ENCODE results near the gene DNM3. TPM values are rescaled to one million over a fixed set of nuclear protein-coding genes. Genes with fewer than 3 reads are reported as not detected.

DNM3 gene
- total RNA-seq, 1 donor from 2014 or later: 2.1 TPM

DNA sequence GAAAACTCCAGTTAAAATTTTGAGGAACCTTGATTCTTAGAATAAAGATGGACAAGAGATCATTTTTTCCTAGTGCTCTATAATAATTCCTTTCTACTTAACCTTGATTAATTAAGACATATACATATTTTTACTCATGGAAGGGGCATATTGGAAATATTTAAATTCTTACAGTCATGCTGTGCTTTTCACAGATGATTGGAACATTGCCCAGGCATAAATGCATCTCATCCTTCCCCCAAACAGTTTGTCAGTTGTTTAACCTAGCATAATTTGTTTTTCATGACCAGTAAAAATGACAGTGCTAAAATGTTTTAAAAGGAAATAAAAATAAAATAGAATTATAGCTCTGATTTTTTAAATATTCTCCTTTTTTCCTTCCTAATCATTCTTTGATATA, 140.0 kb downstream of the DNM3 start:
- TF ChIP-seq, protein P1, sequence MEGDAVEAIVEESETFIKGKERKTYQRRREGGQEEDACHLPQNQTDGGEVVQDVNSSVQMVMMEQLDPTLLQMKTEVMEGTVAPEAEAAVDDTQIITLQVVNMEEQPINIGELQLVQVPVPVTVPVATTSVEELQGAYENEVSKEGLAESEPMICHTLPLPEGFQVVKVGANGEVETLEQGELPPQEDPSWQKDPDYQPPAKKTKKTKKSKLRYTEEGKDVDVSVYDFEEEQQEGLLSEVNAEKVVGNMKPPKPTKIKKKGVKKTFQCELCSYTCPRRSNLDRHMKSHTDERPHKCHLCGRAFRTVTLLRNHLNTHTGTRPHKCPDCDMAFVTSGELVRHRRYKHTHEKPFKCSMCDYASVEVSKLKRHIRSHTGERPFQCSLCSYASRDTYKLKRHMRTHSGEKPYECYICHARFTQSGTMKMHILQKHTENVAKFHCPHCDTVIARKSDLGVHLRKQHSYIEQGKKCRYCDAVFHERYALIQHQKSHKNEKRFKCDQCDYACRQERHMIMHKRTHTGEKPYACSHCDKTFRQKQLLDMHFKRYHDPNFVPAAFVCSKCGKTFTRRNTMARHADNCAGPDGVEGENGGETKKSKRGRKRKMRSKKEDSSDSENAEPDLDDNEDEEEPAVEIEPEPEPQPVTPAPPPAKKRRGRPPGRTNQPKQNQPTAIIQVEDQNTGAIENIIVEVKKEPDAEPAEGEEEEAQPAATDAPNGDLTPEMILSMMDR (IDR thresholded peaks at IDR 0.05): no peak
- Mint-ChIP-seq H3K27ac (no peak overlapping the region), H3K36me3 (ENCODE audit: low read depth) (no peaks in the 10 kb centered on the region), H3K9me3 (peaks cover 2% of the 10 kb centered on the region), H3K4me1 (no peaks in the 10 kb centered on the region), H3K27me3 (no peaks in the 10 kb centered on the region), H3K4me3 (no peak overlapping the region)
- ChIA-PET CTCF (interaction anchor here (1.2 kb wide), 2 partner anchors 10 to 336 kb away, joined by 3 read pairs; no protein-coding TSS in a partner anchor), POLR2A (interaction anchor here (0.6 kb wide), 1 partner anchor 644 kb away, joined by 5 read pairs; no protein-coding TSS in a partner anchor)
- DNase-seq (no peak), ATAC-seq (ENCODE audit: low read depth) (no peak)
- intact Hi-C loops (cut with micrococcal nuclease): no loop called here

DNA sequence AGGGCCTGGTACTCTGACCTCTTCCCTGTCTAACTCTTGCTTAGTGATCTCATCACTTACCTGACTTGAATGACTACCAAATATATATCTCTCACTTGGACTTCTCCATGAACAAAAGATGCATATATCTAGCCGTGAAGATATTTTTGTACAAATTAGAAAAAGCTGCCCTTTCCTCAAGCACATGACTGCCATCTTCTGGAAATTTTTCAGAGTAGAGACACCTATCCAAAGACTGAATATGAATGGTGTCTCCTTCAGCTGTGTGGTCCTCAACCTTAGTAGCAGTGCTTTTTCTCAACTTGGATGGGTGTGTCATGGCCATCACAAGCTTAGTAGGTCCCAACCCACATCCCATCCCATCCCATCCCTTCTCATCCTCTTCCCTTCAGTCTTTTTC, 142.3 kb downstream of the DNM3 start:
- intact Hi-C loops (cut with micrococcal nuclease): no loop called here
- ATAC-seq (ENCODE audit: low read depth) (no peak), DNase-seq (no peak)
- no peaks in the 10 kb centered on the region for H3K9me3 Mint-ChIP-seq
- no peaks in the 10 kb centered on the region for H3K36me3 Mint-ChIP-seq (ENCODE audit: low read depth)
- POLR2A ChIA-PET: no interaction called here
- no peak overlapping the region for H3K27ac Mint-ChIP-seq
- H3K27me3 Mint-ChIP-seq: no peaks in the 10 kb centered on the region
- no peak overlapping the region for H3K4me3 Mint-ChIP-seq
- no peaks in the 10 kb centered on the region for H3K4me1 Mint-ChIP-seq
- CTCF ChIA-PET: interaction anchor here (1.3 to 10.5 kb wide), 5 partner anchors 19 to 460 kb away, joined by 3 to 160 read pairs (median 4); partner anchors contain the start of gene PIGC
- TF ChIP-seq, protein P1 (IDR thresholded peaks at IDR 0.05): no peak

DNA sequence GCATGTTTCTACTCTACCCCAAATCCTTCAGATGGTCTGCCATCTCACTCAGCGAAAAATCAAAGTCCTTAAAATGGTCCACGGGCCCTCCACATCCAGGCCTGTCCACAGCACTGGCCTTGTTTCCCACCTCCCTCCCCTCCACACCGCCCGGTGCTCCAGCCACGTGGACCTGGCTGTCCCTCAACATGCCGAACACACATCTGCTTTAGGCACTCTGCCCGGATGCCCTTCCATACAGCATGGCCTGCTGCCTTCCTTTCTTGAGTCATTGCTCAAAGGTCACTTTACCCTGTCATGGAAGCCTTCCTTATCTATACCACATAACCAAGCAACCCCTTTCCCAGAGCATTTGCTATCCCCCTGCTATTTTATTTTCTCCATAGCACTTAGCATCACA, 143.0 kb downstream of the DNM3 start:
- ChIA-PET POLR2A (no interaction called here), CTCF (interaction anchor here (1.3 to 10.5 kb wide), 7 partner anchors 18 to 459 kb away, joined by 3 to 160 read pairs (median 4); partner anchors contain the start of gene PIGC)
- Mint-ChIP-seq H3K4me3 (no peak overlapping the region), H3K36me3 (ENCODE audit: low read depth) (no peaks in the 10 kb centered on the region), H3K27me3 (no peaks in the 10 kb centered on the region), H3K4me1 (no peaks in the 10 kb centered on the region), H3K9me3 (no peaks in the 10 kb centered on the region), H3K27ac (no peak overlapping the region)
- ATAC-seq (ENCODE audit: low read depth): no peak
- no peak for DNase-seq
- intact Hi-C loops (cut with micrococcal nuclease): no loop called here
- TF ChIP-seq, protein P1 (IDR thresholded peaks at IDR 0.05): no peak

DNA sequence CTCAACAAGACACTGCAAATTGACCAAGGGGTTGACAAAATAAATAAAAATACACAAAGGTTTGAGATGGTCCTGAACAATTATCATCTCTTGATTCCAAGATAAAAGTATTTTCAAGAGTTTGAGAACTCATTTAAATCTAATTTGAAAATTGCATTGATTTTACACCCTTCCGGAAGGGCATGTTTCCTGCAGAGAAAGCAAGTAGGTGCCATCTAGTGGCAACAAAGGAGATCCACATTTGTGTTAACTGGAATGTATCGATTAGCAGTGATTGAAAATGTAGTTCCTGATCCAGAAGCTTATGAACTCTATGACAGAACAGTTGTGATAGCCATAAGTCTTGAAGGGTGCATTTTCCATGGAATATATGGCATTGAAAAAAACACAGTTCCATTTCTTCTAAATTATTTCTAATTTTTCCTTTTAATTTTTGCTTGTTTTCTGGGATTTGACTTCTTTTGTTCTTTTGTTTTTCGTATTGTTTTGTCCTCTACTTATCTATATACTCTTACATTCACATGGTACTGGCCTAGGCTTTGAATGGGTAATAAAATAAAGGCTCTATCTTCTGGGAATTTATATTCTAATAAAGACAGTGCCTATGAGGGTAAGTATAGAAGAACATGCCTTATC, 143.7 kb downstream of the DNM3 start:
- DNase-seq (no peak), ATAC-seq (ENCODE audit: low read depth) (no peak)
- TF ChIP-seq, protein P1 (IDR thresholded peaks at IDR 0.05): peak; percentile 59
- H3K27ac Mint-ChIP-seq: no peak overlapping the region
- ChIA-PET POLR2A (no interaction called here), CTCF (interaction anchor here (0.8 to 10.5 kb wide), 12 partner anchors 8 to 459 kb away, joined by 3 to 160 read pairs (median 4); partner anchors contain the start of gene PIGC)
- no peaks in the 10 kb centered on the region for H3K27me3 Mint-ChIP-seq
- no peaks in the 10 kb centered on the region for H3K36me3 Mint-ChIP-seq (ENCODE audit: low read depth)
- no peaks in the 10 kb centered on the region for H3K4me1 Mint-ChIP-seq
- no peaks in the 10 kb centered on the region for H3K9me3 Mint-ChIP-seq
- H3K4me3 Mint-ChIP-seq: no peak overlapping the region
- intact Hi-C loops (cut with micrococcal nuclease): loop anchor here (1.0 kb wide), 5 partner anchors 184 to 500 kb away; partner anchors contain the start of genes PIGC and PRRC2C

DNA sequence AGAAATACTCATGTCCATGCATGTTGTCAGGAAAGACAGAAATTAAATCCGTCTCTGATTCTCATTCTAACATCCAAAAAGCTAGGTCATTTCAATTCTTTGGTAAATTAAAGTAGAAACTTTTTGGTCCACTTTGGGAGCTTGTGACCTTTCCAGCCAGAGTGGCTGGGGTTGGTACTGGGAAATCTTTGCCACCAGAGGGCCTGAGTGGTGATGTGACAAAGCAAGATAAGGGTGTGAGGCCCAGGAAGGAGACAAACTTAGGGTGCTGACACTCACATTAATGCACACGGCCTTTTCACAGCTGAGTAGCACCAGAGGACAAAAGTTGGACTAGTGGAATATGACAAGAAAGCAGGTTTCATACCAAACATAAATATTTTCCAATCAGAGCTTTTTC, 144.3 kb downstream of the DNM3 start:
- ATAC-seq (ENCODE audit: low read depth): no peak

More for the DNA sequence above, 144.3 kb downstream of the DNM3 start:
- ChIA-PET POLR2A (no interaction called here), CTCF (interaction anchor here (0.8 to 10.5 kb wide), 13 partner anchors 9 to 458 kb away, joined by 3 to 160 read pairs (median 4); partner anchors contain the start of gene PIGC)
- no peaks in the 10 kb centered on the region for H3K36me3 Mint-ChIP-seq (ENCODE audit: low read depth)
- no peak overlapping the region for H3K27ac Mint-ChIP-seq
- no peaks in the 10 kb centered on the region for H3K9me3 Mint-ChIP-seq
- H3K27me3 Mint-ChIP-seq: no peaks in the 10 kb centered on the region
- intact Hi-C loops (cut with micrococcal nuclease): loop anchor here (1.0 kb wide), 5 partner anchors 184 to 500 kb away; partner anchors contain the start of genes PIGC and PRRC2C
- no peaks in the 10 kb centered on the region for H3K4me1 Mint-ChIP-seq
- DNase-seq: no peak
- H3K4me3 Mint-ChIP-seq: no peak overlapping the region
- TF ChIP-seq, protein P1 (IDR thresholded peaks at IDR 0.05): no peak
